HEK293 (cell line): ENCODE results near the gene F8A2.
"Not testable (repeated sequence)": the region's sequence is repeated elsewhere in the genome, so short reads cannot be mapped to it uniquely, and the experiment has no call there.

Experiments
- CTCF ChIP-seq: fragments of 450-650 bp; formaldehyde crosslinking; IDR thresholded peaks from 2 replicates; pipeline ENCODE4 v1.5.1; 2016; ENCODE audit warnings: missing biosample characterization, missing genetic modification characterization
- HOXD13 ChIP-seq: sonication (generic); formaldehyde crosslinking; IDR thresholded peaks from 2 replicates; pipeline ENCODE4 v1.8.0; 2022; ENCODE audit warnings: missing genetic modification reagents, borderline replicate concordance
- REST ChIP-seq: fragments of 450-650 bp; formaldehyde crosslinking; IDR thresholded peaks from 2 replicates; pipeline ENCODE4 v1.5.1; 2016; ENCODE audit warnings: missing biosample characterization, missing genetic modification characterization
- SP2 ChIP-seq: fragments of 450-650 bp; formaldehyde crosslinking; IDR thresholded peaks from 2 replicates; pipeline ENCODE4 v1.5.1; 2016; ENCODE audit warnings: missing biosample characterization, missing genetic modification characterization
- TCF7L2 ChIP-seq: IDR thresholded peaks from 2 replicates; pipeline ENCODE4 v1.6.1; 2011; ENCODE audit warnings: low read depth, mild to moderate bottlenecking, inconsistent platforms, low read length, moderate library complexity, borderline replicate concordance
- ZNF558 ChIP-seq: fragments of 450-650 bp; formaldehyde crosslinking; IDR thresholded peaks from 2 replicates; pipeline ENCODE4 v1.5.1; 2016; ENCODE audit warnings: missing biosample characterization, missing genetic modification characterization
- ZNF776 ChIP-seq: fragments of 450-650 bp; formaldehyde crosslinking; IDR thresholded peaks from 2 replicates; pipeline ENCODE4 v1.5.0; 2017; ENCODE audit warnings: missing biosample characterization, missing genetic modification characterization, borderline replicate concordance

GRCh38 chrX:155381843-155382528 is at the start of gene F8A2:
- TF ChIP-seq ZNF776 (tag by site-specific recombination); CTCF (tag by site-specific recombination); TCF7L2; SP2 (tag by site-specific recombination); HOXD13 (CRISPR knock-in tag); REST (tag by site-specific recombination); ZNF558 (tag by site-specific recombination): not testable (repeated sequence)
